A549 treated with dexamethasone at 1 μM for 4 hours (cell line): ENCODE results near the gene NCAN. TPM values are rescaled to one million over a fixed set of nuclear protein-coding genes. Genes with fewer than 3 reads are reported as not detected.

Experiments used
- total RNA-seq: library from RNA; stranded (reverse); fragments of 200-300 nt; extraction: Qiagen RNA extraction; gene quantifications from 5 replicates; pipeline ENCODE4 v1.2.3, GENCODE V29; 2022

NCAN gene
- total RNA-seq = 0.04 to 0.15 TPM (median 0.06 TPM) in 5 replicates

DNA sequence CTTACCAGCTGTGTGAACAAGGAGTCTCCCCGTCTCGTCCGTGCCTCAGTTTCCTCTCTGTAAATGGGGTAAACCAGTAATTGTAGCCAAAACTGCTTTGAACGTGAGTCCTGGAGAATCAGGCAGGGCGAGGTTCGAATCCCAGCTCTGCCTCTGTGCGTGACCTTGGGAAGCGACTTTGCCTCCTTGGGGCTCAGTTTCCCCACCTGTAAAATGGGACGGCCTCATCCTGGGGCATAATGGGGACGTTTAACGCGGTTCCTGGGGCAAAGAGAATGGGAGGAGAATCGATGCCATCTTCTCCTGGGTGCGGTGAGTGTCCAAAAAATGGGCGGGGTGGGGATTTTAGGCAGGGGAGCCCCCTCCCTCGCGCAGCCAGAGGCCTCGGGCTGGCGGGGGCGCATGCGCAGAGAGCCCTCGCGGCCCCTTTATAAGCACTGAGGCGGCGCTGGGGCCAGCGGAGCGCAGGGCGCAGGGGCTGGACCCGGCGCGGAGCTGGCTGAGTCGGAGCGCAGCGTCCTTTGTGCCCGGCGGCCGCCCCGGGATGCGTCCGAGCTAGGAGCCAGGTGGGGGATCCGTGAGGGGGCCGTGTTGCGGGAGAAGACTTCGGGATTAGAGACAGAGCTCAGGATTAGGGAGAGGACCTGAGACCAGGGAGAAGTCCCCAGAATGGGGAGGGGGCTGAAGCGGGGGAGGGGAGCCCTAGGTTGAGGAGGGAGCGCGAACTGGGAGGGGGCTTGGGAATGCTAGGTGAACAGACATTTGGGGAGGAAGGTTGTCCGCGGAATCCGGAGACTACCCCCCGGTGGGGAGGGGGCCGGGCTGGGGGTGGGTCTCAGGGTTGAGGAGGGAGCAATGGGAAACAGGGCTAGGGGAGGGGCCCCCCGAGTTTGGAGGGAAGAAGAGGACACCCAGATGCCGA, at the start of gene NCAN:
TSS of gene NCAN (plus strand) at position 460 of the 922 bp plus-strand sequence. CDS start 4,996 bp downstream, outside the sequence.

DNA sequence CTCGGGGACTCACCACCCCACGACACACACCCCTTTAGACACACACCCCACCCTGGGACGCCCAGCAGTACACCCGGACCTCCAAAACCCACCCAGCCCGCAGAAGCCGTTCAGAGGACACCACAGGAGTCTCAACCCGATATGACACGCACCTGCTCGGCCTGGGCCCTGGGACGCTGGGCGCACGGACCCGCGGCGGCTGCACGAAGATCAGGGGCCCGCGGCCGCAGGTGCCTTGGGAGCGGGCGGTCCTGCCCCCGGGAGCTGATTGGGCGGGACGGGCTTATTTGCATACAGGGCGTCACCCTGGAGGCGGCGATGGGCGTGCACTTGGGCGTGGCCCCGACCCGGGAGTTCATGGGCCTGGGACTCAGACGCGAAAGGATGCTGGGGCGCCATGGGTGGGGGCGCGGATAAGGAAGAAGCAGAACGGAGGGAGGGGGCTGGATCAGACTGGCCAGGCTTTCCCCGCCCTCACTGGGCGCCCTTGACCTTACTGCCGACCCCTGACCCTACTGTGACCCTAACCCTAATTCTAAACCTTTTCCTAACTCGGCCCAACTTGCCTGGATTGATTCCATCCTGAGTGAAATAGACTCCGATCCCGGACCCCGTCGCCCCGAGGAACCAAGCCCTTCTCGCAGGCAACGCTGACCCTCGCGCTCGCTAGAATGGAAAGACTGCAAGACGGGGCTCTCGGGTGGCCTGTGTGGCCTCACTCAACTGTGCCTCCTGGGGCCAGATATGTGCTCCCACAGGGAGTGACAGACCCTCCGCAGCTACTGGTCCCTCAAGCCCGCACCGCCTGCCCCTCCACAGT, 41.5 kb upstream of the NCAN start, which contains the start of gene MEF2B:
TSS of gene MEF2B (minus strand) at position 211 of the 820 bp plus-strand sequence. CDS start 19,528 bp downstream, outside the sequence.

DNA sequence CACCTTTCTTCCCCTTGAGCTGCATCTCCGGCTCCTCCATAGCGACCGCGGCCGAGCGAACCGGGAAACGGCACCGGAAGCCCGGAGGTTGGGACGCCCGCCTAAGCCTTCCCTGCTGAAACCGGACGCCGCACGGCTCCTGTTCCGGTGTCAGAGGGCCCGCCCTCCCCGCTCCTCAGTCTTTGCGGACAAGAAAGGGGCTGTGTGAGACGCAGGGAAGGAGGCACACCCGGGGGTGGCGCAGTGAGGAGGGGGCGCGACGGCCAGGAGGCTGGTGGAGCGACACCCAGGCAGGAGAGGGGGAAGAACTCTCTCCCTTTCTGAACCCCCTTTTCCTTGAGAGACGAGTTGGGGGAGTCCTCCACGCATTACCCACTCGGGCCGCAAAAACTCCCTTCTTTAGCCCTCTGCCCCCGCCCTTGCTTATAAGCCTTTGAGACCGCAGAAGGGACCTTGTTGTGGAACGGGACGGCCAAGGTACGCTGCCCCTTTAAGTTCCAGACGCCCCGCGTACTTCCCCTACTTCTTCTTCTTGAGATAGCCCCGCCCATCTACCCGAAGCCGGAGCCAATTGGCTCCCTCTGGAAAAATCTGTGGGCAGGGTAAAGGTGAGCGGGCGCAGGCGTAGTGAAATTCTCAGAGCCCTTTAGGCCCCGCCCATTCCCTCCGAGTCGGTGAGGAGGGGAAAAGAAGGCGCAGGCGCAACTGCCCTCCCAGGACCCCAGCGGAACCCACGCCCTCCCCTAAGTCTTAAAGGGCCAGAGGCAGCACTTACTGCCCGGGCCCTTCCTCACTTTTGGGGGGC, 19.5 kb upstream of the NCAN start, which contains the start of the genes BORCS8 and RFXANK:
TSS of gene BORCS8 (minus strand) at position 75 of the 805 bp plus-strand sequence. CDS start at position 40, 35 bp downstream.
TSS of gene RFXANK (plus strand) at position 181 of the 805 bp plus-strand sequence. CDS start 1,689 bp downstream, outside the sequence.

DNA sequence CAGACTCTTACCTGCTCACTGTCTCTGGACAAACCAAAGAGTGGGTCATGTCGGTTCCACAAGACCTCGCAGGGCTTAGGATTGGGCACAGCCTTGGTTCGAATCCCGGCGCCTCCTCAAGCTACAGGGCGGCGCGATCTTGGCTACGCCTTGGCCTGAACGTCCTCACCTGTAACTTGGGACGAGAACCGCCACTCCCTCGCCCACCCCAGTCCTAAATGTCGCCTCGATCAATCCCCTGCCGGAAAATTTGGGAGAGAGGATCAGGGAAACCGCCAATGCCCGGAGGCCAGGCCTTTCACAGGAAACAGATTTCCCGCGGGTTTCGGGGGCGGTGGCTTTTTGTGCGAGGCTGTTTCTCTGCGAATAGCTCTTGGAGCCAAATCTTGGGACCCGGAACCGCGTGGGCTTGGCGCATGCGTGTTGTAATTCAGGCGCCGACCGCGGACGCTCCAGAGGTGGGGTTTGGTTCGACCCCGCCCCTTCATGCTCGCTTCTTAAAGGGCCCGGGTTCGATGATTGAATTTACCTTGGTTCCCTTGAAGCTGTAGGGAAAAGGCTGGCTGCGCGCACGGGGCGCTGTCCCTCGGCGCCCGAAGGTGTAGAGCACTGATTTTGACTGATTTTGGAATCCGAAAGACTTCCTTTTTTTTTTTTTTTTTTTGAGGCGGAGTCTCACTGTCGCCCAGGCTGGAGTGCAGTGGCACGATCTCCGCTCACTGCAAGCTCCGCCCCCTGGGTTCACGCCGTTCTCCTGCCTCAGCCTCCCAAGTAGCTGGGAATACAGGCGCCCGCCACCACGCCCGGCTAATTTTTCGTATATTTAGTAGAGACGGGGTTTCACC, 8.5 kb upstream of the NCAN start, which contains the start of gene NR2C2AP:
TSS of gene NR2C2AP (minus strand) at position 403 of the 845 bp plus-strand sequence. CDS start at position 49, 354 bp downstream.

Other genes starting within 250 kb of the NCAN start
- gene SUGP2, start 178.4 kb upstream of the NCAN start, total RNA-seq = 17.5 to 33.3 TPM (median 28.1 TPM) in 5 replicates
- 25.8 to 30.6 TPM (median 26.6 TPM) in 5 replicates for gene ARMC6, start 178.4 kb upstream of the NCAN start, total RNA-seq
- gene SLC25A42, start 148.0 kb upstream of the NCAN start, total RNA-seq = 0.56 to 0.99 TPM (median 0.92 TPM) in 5 replicates
- 16.3 to 27.9 TPM (median 26.3 TPM) in 5 replicates for gene TMEM161A, start 73.5 kb upstream of the NCAN start, total RNA-seq
- 0.21 to 0.83 TPM (median 0.41 TPM) in 5 replicates for gene MEF2B, start 41.7 kb upstream of the NCAN start, total RNA-seq
- 7.1 to 12.3 TPM (median 11.0 TPM) in 5 replicates for gene BORCS8, start 19.8 kb upstream of the NCAN start, total RNA-seq
- gene RFXANK, start 19.7 kb upstream of the NCAN start, total RNA-seq = 33.5 to 47.1 TPM (median 40.5 TPM) in 5 replicates
- 26.1 to 28.9 TPM (median 27.0 TPM) in 5 replicates for gene NR2C2AP, start 8.5 kb upstream of the NCAN start, total RNA-seq
- 0.36 to 0.70 TPM (median 0.44 TPM) in 5 replicates for gene TM6SF2, start 61.3 kb downstream of the NCAN start, total RNA-seq
- gene SUGP1, start 108.6 kb downstream of the NCAN start, total RNA-seq = 22.6 to 26.0 TPM (median 23.8 TPM) in 5 replicates
- 9.0 to 14.4 TPM (median 12.5 TPM) in 5 replicates for gene MAU2, start 108.9 kb downstream of the NCAN start, total RNA-seq
- 32.0 to 60.9 TPM (median 58.7 TPM) in 5 replicates for gene GATAD2A, start 193.7 kb downstream of the NCAN start, total RNA-seq